22Rv1 (cell line): Measurements from ENCODE around the gene MOAP1.

Experiments
- ZFX ChIP-seq: fragments of 450-650 bp; IDR thresholded peaks from 2 replicates; pipeline ENCODE4 v1.6.1; 2017; ENCODE audit warnings: antibody characterized with exemption, borderline replicate concordance
- TF ChIP-seq, protein P1 (sequence below): fragments of 450-650 bp; IDR thresholded peaks from 2 replicates; pipeline ENCODE4 v1.5.1; 2017; ENCODE audit warnings: mild to moderate bottlenecking

DNA sequence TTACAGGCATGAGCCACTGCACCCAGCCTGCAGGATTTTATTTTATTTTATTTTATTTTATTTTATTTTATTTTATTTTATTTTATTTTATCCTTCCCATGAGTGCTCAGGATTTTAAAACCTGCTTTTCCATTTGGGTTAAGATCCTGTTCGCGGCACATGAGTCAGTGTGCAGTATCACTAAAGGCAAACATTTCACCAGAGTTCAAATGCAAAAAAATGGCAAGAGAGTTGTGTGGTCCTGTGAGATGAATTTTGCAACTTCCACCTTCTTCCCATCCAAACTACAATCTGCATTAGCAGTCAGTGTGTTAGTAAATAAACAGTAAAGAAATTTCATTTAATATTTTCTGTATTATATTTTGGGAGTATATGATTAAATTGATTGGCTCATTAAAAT lies 29.0 kb downstream of the MOAP1 start:
- TF ChIP-seq, protein P1, sequence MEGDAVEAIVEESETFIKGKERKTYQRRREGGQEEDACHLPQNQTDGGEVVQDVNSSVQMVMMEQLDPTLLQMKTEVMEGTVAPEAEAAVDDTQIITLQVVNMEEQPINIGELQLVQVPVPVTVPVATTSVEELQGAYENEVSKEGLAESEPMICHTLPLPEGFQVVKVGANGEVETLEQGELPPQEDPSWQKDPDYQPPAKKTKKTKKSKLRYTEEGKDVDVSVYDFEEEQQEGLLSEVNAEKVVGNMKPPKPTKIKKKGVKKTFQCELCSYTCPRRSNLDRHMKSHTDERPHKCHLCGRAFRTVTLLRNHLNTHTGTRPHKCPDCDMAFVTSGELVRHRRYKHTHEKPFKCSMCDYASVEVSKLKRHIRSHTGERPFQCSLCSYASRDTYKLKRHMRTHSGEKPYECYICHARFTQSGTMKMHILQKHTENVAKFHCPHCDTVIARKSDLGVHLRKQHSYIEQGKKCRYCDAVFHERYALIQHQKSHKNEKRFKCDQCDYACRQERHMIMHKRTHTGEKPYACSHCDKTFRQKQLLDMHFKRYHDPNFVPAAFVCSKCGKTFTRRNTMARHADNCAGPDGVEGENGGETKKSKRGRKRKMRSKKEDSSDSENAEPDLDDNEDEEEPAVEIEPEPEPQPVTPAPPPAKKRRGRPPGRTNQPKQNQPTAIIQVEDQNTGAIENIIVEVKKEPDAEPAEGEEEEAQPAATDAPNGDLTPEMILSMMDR = no peak
- TF ChIP-seq ZFX = no peak
